Measurements from ENCODE around the gene ITCH.
A peak's percentile ranks its signal among the peaks of the same experiment; 100 is the strongest.

ITCH gene

GRCh38 chr20:34526466-34526865 lies 163.4 kb downstream of the ITCH start:
- Histone ChIP-seq H3K4me3 (ENCODE audit: low read depth, low read length) (no peak overlapping the region), H3K36me3 (ENCODE audit: control insufficient read depth in 2 of 2, insufficient read depth in 1 of 2, low read length in 2 of 2) (peaks cover 3 to 67% of the 10 kb centered on the region in 2 experiments; a peak in 2 of 3 replicates), H3K27ac (ENCODE audit: extremely low read depth, low read depth, low read length) (peak overlapping the region; percentile 34; the same call in 1 of the 2 replicates), H3K4me1 (ENCODE audit: control insufficient read depth, insufficient read depth, low read length) (peaks cover 9% of the 10 kb centered on the region), H3K9me3 (ENCODE audit: control insufficient read depth, insufficient read depth, low read depth, low read length) (no peaks in the 10 kb centered on the region)
- TF ChIP-seq KLF9 (tag by site-specific recombination; IDR thresholded peaks at IDR 0.05; ENCODE audit: low read depth): no peak
- POLR2A ChIA-PET: interaction anchor here (2.0 kb wide), 1 partner anchor 10 kb away, joined by 20 read pairs; the partner anchor contains the start of gene DYNLRB1
- CTCF ChIA-PET: interaction anchor here (2.3 to 7.7 kb wide), 2 partner anchors 10 to 214 kb away, joined by 8 to 116 read pairs; partner anchors contain the start of gene DYNLRB1

GRCh38 chr20:34527016-34527415 lies 163.9 kb downstream of the ITCH start:
- TF ChIP-seq ZNF830 (tag by site-specific recombination; IDR thresholded peaks at IDR 0.05; ENCODE audit: low read depth) (no peak), ZNF785 (tag by site-specific recombination; IDR thresholded peaks at IDR 0.05) (no peak), KLF8 (tag by site-specific recombination; IDR thresholded peaks at IDR 0.05) (no peak), INSM2 (tag by site-specific recombination; IDR thresholded peaks at IDR 0.05) (no peak), ZFHX2 (tag by site-specific recombination; conservative IDR thresholded peaks at IDR 0.05) (no peak), ZNF10 (tag by site-specific recombination; IDR thresholded peaks at IDR 0.05) (no peak), SP7 (tag by site-specific recombination; IDR thresholded peaks at IDR 0.05) (no peak), ZNF449 (tag by site-specific recombination; IDR thresholded peaks at IDR 0.05) (no peak), ZNF48 (tag by site-specific recombination; IDR thresholded peaks at IDR 0.05) (no peak), ZNF623 (tag by site-specific recombination; IDR thresholded peaks at IDR 0.05) (no peak), OVOL3 (tag by site-specific recombination; IDR thresholded peaks at IDR 0.05) (no peak), ZBTB48 (tag by site-specific recombination; IDR thresholded peaks at IDR 0.05) (no peak), ZNF112 (tag by site-specific recombination; IDR thresholded peaks at IDR 0.05) (no peak), ZNF132 (tag by site-specific recombination; IDR thresholded peaks at IDR 0.05; ENCODE audit: borderline replicate concordance) (no peak), ZNF629 (tag by site-specific recombination; IDR thresholded peaks at IDR 0.05) (no peak)
- H3K27ac ChIP-seq (ENCODE audit: extremely low read depth, low read depth, low read length): no peak overlapping the region
- CTCF ChIA-PET: interaction anchor here (7.7 kb wide), 1 partner anchor 214 kb away, joined by 116 read pairs; no protein-coding TSS in a partner anchor
- peaks cover 9% of the 10 kb centered on the region for H3K4me1 ChIP-seq (ENCODE audit: control insufficient read depth, insufficient read depth, low read length)
- POLR2A ChIA-PET: interaction anchor here (2.0 kb wide), 1 partner anchor 11 kb away, joined by 20 read pairs; the partner anchor contains the start of gene DYNLRB1
- peaks cover 3 to 71% of the 10 kb centered on the region in 2 experiments; a peak in 2 of 3 replicates for H3K36me3 ChIP-seq (ENCODE audit: control insufficient read depth in 2 of 2, insufficient read depth in 1 of 2, low read length in 2 of 2)
- no peaks in the 10 kb centered on the region for H3K9me3 ChIP-seq (ENCODE audit: control insufficient read depth, insufficient read depth, low read depth, low read length)
- no peak overlapping the region for H3K4me3 ChIP-seq (ENCODE audit: low read depth, low read length)

- peaks cover 9% of the 10 kb centered on the region for H3K4me1 ChIP-seq (ENCODE audit: control insufficient read depth, insufficient read depth, low read length)
- POLR2A ChIA-PET: interaction anchor here (0.7 kb wide), 1 partner anchor 13 kb away, joined by 3 read pairs; the partner anchor contains the start of gene DYNLRB1
- no peak overlapping the region for H3K4me3 ChIP-seq (ENCODE audit: low read depth, low read length)
- no peaks in the 10 kb centered on the region for H3K9me3 ChIP-seq (ENCODE audit: control insufficient read depth, insufficient read depth, low read depth, low read length)
- CTCF ChIA-PET: interaction anchor here (4.2 kb wide), 1 partner anchor 10 kb away, joined by 22 read pairs; no protein-coding TSS in a partner anchor
- TF ChIP-seq EGR2 (tag by site-specific recombination; IDR thresholded peaks at IDR 0.05; ENCODE audit: low read depth): peak; percentile 77
- TF ChIP-seq ZFHX2 (tag by site-specific recombination; conservative IDR thresholded peaks at IDR 0.05): peak; percentile 64
- no peak for TF ChIP-seq ZNF692 (tag by site-specific recombination; IDR thresholded peaks at IDR 0.05)
- peaks cover 3 to 86% of the 10 kb centered on the region in 2 experiments; a peak in 2 of 3 replicates for H3K36me3 ChIP-seq (ENCODE audit: control insufficient read depth in 2 of 2, insufficient read depth in 1 of 2, low read length in 2 of 2)
- H3K27ac ChIP-seq (ENCODE audit: extremely low read depth, low read depth, low read length): no peak overlapping the region
Observed at GRCh38 chr20:34528921-34529297, 165.8 kb downstream of the ITCH start.
